ENCODE measurements around the gene ANKRD60.

ANKRD60 gene

GRCh38 chr20:58225452-58226200, 2.8 kb downstream of the ANKRD60 start:
- Histone ChIP-seq H3K4me3 (ENCODE audit: low read length) (no peak overlapping the region), H4K20me1 (ENCODE audit: insufficient read depth, low read length) (no peaks in the 10 kb centered on the region), H3K79me2 (ENCODE audit: low read length) (no peaks in the 10 kb centered on the region), H3K27ac (ENCODE audit: low read length) (no peak overlapping the region), H2AFZ (ENCODE audit: low read depth, low read length) (no peak overlapping the region), H3K27me3 (ENCODE audit: low read depth, low read length) (peaks cover 42% of the 10 kb centered on the region), H3K4me2 (ENCODE audit: low read length) (no peak overlapping the region), H3K9ac (ENCODE audit: low read length) (no peak overlapping the region), H3K36me3 (replicated peaks; ENCODE audit: low read depth, low read length) (no peaks in the 10 kb centered on the region), H3K9me3 (ENCODE audit: insufficient read depth, low read length) (no peaks in the 10 kb centered on the region), H3K4me1 (ENCODE audit: low read length) (no peaks in the 10 kb centered on the region)
- no peak for TF ChIP-seq EZH2phosphoT487 (IDR thresholded peaks at IDR 0.05; ENCODE audit: low read depth)
- TF ChIP-seq, protein P1, sequence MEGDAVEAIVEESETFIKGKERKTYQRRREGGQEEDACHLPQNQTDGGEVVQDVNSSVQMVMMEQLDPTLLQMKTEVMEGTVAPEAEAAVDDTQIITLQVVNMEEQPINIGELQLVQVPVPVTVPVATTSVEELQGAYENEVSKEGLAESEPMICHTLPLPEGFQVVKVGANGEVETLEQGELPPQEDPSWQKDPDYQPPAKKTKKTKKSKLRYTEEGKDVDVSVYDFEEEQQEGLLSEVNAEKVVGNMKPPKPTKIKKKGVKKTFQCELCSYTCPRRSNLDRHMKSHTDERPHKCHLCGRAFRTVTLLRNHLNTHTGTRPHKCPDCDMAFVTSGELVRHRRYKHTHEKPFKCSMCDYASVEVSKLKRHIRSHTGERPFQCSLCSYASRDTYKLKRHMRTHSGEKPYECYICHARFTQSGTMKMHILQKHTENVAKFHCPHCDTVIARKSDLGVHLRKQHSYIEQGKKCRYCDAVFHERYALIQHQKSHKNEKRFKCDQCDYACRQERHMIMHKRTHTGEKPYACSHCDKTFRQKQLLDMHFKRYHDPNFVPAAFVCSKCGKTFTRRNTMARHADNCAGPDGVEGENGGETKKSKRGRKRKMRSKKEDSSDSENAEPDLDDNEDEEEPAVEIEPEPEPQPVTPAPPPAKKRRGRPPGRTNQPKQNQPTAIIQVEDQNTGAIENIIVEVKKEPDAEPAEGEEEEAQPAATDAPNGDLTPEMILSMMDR (IDR thresholded peaks at IDR 0.05; ENCODE audit: low read depth, low read length), result no peak

DNA sequence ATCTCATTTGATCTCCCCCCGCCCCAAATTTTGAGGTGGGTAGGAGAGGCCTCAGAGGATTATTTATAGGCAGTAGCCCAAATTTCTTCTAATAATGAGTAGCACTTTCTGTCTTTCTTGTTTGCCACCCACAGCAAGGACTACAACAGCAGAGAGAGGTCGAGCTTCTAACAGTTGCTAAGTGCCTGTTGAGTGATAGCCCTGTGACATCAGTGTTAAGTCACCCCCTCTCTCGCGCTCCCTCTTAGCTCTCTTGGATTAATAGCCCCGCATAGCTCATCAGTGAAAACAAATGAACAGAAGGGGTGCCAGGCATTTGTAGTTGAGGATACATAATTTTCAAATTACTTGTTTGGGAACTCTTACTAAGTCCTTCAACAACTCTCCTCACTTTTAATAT, 3.5 kb downstream of the ANKRD60 start:
- Histone ChIP-seq H3K4me3 (ENCODE audit: low read length) (no peak overlapping the region), H3K4me1 (ENCODE audit: low read length) (no peaks in the 10 kb centered on the region)

DNA sequence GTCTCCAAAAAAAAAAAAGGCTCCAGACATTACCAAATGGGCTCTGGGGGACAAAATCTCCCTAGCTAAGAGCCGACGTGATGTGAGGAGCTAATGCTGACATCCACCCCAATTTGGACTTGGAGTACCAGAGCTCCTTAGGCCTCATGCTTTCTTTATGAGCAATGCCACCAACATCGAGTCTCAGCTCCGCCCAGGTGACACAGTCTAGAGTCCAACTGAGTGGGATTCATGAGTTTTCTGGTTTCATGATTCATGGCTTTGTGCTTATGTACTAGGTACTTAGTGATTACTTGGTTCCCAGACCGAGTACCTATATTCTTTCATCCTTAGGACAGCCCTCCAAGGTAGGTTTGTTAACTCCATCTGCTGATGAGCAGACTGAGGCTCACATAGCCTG, 4.4 kb downstream of the ANKRD60 start:
- no peaks in the 10 kb centered on the region for H3K4me1 ChIP-seq (ENCODE audit: low read length)
- no peak overlapping the region for H3K4me2 ChIP-seq (ENCODE audit: low read length)
- no peak for TF ChIP-seq EZH2phosphoT487 (IDR thresholded peaks at IDR 0.05; ENCODE audit: low read depth)
- TF ChIP-seq, protein P1 (IDR thresholded peaks at IDR 0.05; ENCODE audit: low read depth, low read length), result no peak
- peaks cover 54% of the 10 kb centered on the region for H3K27me3 ChIP-seq (ENCODE audit: low read depth, low read length)
- no peak overlapping the region for H3K27ac ChIP-seq (ENCODE audit: low read length)
- no peak overlapping the region for H3K9ac ChIP-seq (ENCODE audit: low read length)
- no peaks in the 10 kb centered on the region for H3K79me2 ChIP-seq (ENCODE audit: low read length)
- H4K20me1 ChIP-seq (ENCODE audit: insufficient read depth, low read length), result no peaks in the 10 kb centered on the region
- H3K36me3 ChIP-seq (replicated peaks; ENCODE audit: low read depth, low read length), result no peaks in the 10 kb centered on the region
- 0 out of 2 replicates have a peak, but pooled peaks cover 3% of the 10 kb centered on the region for H3K9me3 ChIP-seq (ENCODE audit: insufficient read depth, low read length)
- no peak overlapping the region for H3K4me3 ChIP-seq (ENCODE audit: low read length)
- no peak overlapping the region for H2AFZ ChIP-seq (ENCODE audit: low read depth, low read length)

More for the DNA sequence above, 3.5 kb downstream of the ANKRD60 start:
- no peaks in the 10 kb centered on the region for H3K9me3 ChIP-seq (ENCODE audit: insufficient read depth, low read length)
- H3K36me3 ChIP-seq (replicated peaks; ENCODE audit: low read depth, low read length), result no peaks in the 10 kb centered on the region
- H3K27ac ChIP-seq (ENCODE audit: low read length), result no peak overlapping the region
- TF ChIP-seq, protein P1 (IDR thresholded peaks at IDR 0.05; ENCODE audit: low read depth, low read length), result no peak
- no peak for TF ChIP-seq EZH2phosphoT487 (IDR thresholded peaks at IDR 0.05; ENCODE audit: low read depth)
- H3K27me3 ChIP-seq (ENCODE audit: low read depth, low read length), result peaks cover 45% of the 10 kb centered on the region
- no peak overlapping the region for H3K4me2 ChIP-seq (ENCODE audit: low read length)
- H4K20me1 ChIP-seq (ENCODE audit: insufficient read depth, low read length), result no peaks in the 10 kb centered on the region
- no peak overlapping the region for H3K9ac ChIP-seq (ENCODE audit: low read length)
- H3K79me2 ChIP-seq (ENCODE audit: low read length), result no peaks in the 10 kb centered on the region
- H2AFZ ChIP-seq (ENCODE audit: low read depth, low read length), result no peak overlapping the region

DNA sequence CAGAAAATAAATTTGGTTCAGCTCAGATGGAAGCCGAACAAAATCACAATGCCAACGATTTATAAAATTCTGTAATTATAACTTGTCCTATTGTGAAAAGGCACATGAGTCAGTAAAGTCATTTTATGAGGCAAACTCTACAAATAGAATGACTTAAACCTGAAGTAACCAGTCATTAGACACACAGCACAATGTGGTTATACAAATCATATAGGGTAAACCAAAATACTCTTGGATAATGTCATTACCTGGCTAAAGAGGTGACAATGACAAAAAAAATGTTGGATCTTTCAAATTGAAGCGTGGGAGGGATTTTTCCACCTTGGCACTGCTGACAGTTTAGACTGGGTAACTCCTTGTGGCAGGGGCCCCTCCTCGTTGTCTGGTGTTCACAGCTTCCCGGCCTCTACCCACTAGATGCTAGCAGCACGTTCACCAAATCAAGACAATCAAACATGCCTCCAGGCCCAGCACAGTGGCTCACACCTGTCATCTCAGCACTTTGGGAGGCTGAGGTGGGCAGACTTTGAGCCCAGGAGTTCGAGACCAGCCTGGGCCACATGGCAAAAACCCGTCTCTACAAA, 5.0 kb downstream of the ANKRD60 start:
- Histone ChIP-seq H3K79me2 (ENCODE audit: low read length) (no peaks in the 10 kb centered on the region), H3K9me3 (ENCODE audit: insufficient read depth, low read length) (0 out of 2 replicates have a peak, but pooled peaks cover 5% of the 10 kb centered on the region), H3K4me1 (ENCODE audit: low read length) (no peaks in the 10 kb centered on the region), H2AFZ (ENCODE audit: low read depth, low read length) (no peak overlapping the region), H3K27ac (ENCODE audit: low read length) (no peak overlapping the region), H3K4me3 (ENCODE audit: low read length) (no peak overlapping the region), H3K4me2 (ENCODE audit: low read length) (no peak overlapping the region), H3K36me3 (replicated peaks; ENCODE audit: low read depth, low read length) (no peaks in the 10 kb centered on the region), H4K20me1 (ENCODE audit: insufficient read depth, low read length) (no peaks in the 10 kb centered on the region), H3K27me3 (ENCODE audit: low read depth, low read length) (peaks cover 60% of the 10 kb centered on the region), H3K9ac (ENCODE audit: low read length) (no peak overlapping the region)
- TF ChIP-seq EZH2phosphoT487 (IDR thresholded peaks at IDR 0.05; ENCODE audit: low read depth), result no peak
- TF ChIP-seq, protein P1 (IDR thresholded peaks at IDR 0.05; ENCODE audit: low read depth, low read length), result no peak

All from OCI-LY3 (cell line).